Testis (tissue), 2 donors: ENCODE measurements around the gene TOPORS.
"Not testable (repeated sequence)": the region's sequence is repeated elsewhere in the genome, so short reads cannot be mapped to it uniquely, and the experiment has no call there.

Source experiments
- POLR2A ChIP-seq: fragments of 450-650 bp; IDR thresholded peaks from one replicate; pipeline ENCODE4 v1.6.1; 2017; ENCODE audit warnings: antibody characterized with exemption, mild to moderate bottlenecking, moderate library complexity
- TF ChIP-seq, protein P1 (sequence below), 3 experiments: fragments of 450-650 bp in 2 of 3; fragments of 200-600 bp in 1 of 3; sonication (generic) in 1 of 3; IDR thresholded peaks; one replicate each; pipeline ENCODE4 v1.5.1; 2016 to 2019; ENCODE audit warnings: antibody characterized with exemption in 3 of 3, mild to moderate bottlenecking in 2 of 3, moderate library complexity in 1 of 3

- TF ChIP-seq POLR2A = not testable (repeated sequence)
- TF ChIP-seq, protein P1, sequence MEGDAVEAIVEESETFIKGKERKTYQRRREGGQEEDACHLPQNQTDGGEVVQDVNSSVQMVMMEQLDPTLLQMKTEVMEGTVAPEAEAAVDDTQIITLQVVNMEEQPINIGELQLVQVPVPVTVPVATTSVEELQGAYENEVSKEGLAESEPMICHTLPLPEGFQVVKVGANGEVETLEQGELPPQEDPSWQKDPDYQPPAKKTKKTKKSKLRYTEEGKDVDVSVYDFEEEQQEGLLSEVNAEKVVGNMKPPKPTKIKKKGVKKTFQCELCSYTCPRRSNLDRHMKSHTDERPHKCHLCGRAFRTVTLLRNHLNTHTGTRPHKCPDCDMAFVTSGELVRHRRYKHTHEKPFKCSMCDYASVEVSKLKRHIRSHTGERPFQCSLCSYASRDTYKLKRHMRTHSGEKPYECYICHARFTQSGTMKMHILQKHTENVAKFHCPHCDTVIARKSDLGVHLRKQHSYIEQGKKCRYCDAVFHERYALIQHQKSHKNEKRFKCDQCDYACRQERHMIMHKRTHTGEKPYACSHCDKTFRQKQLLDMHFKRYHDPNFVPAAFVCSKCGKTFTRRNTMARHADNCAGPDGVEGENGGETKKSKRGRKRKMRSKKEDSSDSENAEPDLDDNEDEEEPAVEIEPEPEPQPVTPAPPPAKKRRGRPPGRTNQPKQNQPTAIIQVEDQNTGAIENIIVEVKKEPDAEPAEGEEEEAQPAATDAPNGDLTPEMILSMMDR (IDR thresholded peaks at IDR 0.05) = not testable (repeated sequence)
Observed at GRCh38 chr9:32524558-32524891, 27.9 kb downstream of the TOPORS start.
